ENCODE measurements around the gene NIF3L1. TPM values are rescaled to one million over a fixed set of nuclear protein-coding genes. Genes with fewer than 3 reads are reported as not detected.

The NIF3L1 gene
- total RNA-seq (2021) (27.3 and 45.6 TPM in 2 replicates), Bru-seq, nascent RNA (percentile 87 among the genes with signal in this experiment), BruChase-seq, experiment 1, labeled RNA remaining after a 2-hour chase (percentile 87 among the genes with signal in this experiment), BruChase-seq, experiment 2, labeled RNA remaining after a 6-hour chase (percentile 84 among the genes with signal in this experiment)
- long read RNA-seq, transcript NIF3L1-202 (7 exons, 1,680 nt), result major isoform, 8 of 46 reads
- long read RNA-seq, partial matches to known transcripts, result 10 of 46 reads
- long read RNA-seq, other reads (novel, unspliced or antisense), result 27 of 46 reads

- intact Hi-C loops (cut with micrococcal nuclease; ENCODE audit: unreplicated experiment), result loop anchor here (1.0 to 10.0 kb wide), 3 partner anchors 25 to 914 kb away; partner anchors contain the start of gene CLK1
Observed at GRCh38 chr2:200888704-200889625, at the start of gene NIF3L1, which contains the start of gene PPIL3. TSS of gene NIF3L1 (plus strand) at chr2:200889371. CDS start at chr2:200891944, 2,573 bp downstream. TSS of gene PPIL3 (minus strand) at chr2:200889077. CDS start at chr2:200887615, 1,462 bp downstream.

GRCh38 chr2:200839513-200839912 is 49.7 kb upstream of the NIF3L1 start:
- no peaks in the 10 kb centered on the region for H3K79me2 ChIP-seq (ENCODE audit: low read depth)
- BruUV-seq (replicated peaks), result no TSS peak
- peak overlapping the region; percentile 71 for H3K27ac ChIP-seq

More at GRCh38 chr2:200888704-200889625, at the start of gene NIF3L1, which contains the start of gene PPIL3:
- peak within 1 kb of the TSS; percentile 96 for H3K27ac ChIP-seq
- peaks cover 36% of the 10 kb centered on the region for H3F3A ChIP-seq (ENCODE audit: insufficient read depth, low read depth)
- no peaks in the 10 kb centered on the region for H3K9me3 ChIP-seq (ENCODE audit: insufficient read depth, low read depth)
- peak within 1 kb of the TSS; percentile 95 for H3K4me2 ChIP-seq
- no peaks in the 10 kb centered on the region for H3K9me2 ChIP-seq (ENCODE audit: insufficient read depth)
- DNase-seq, result peak; percentile 93 to 97
- no peaks in the 10 kb centered on the region for H3K27me3 ChIP-seq (ENCODE audit: insufficient read depth, low read depth)
- peak within 1 kb of the TSS; percentile 85 for H3K4me3 ChIP-seq
- ChIA-PET POLR2A (ENCODE audit: unreplicated experiment) (interaction anchor here (0.6 to 0.7 kb wide), 7 partner anchors 12 to 922 kb away, joined by 3 to 8 read pairs (median 3); partner anchors contain the start of gene NDUFB3), CTCF (interaction anchor here (0.9 kb wide), 1 partner anchor 344 kb away, joined by 3 read pairs; no protein-coding TSS in a partner anchor)
- BruUV-seq (replicated peaks), result TSS peak; percentile 41
- H4K20me1 ChIP-seq (ENCODE audit: insufficient read depth), result no peaks in the 10 kb centered on the region
- peaks cover 60% of the 10 kb centered on the region for H3K79me2 ChIP-seq (ENCODE audit: low read depth)
- peak within 1 kb of the TSS; percentile 98 for H2AFZ ChIP-seq
- peaks cover 10% of the 10 kb centered on the region for H3K36me3 ChIP-seq (ENCODE audit: low read depth)
- H3K4me1 ChIP-seq (replicated peaks; ENCODE audit: insufficient read depth), result peaks cover 14% of the 10 kb centered on the region
- no peak for TF ChIP-seq CTCF (conservative IDR thresholded peaks at IDR 0.05)
- TF ChIP-seq EZH2 (IDR thresholded peaks at IDR 0.05; ENCODE audit: low read depth), result no peak

More at GRCh38 chr2:200839513-200839912, 49.7 kb upstream of the NIF3L1 start:
- Histone ChIP-seq H3K9me3 (ENCODE audit: insufficient read depth, low read depth) (peaks cover 19% of the 10 kb centered on the region), H3F3A (ENCODE audit: insufficient read depth, low read depth) (peaks cover 12% of the 10 kb centered on the region), H3K4me1 (replicated peaks; ENCODE audit: insufficient read depth) (peaks cover 11% of the 10 kb centered on the region), H4K20me1 (ENCODE audit: insufficient read depth) (no peaks in the 10 kb centered on the region), H3K36me3 (ENCODE audit: low read depth) (no peaks in the 10 kb centered on the region), H2AFZ (no peak overlapping the region), H3K4me2 (peak overlapping the region; percentile 4; the same call in 1 of the 2 replicates), H3K27me3 (ENCODE audit: insufficient read depth, low read depth) (no peaks in the 10 kb centered on the region), H3K4me3 (no peak overlapping the region), H3K9me2 (ENCODE audit: insufficient read depth) (no peaks in the 10 kb centered on the region)
- CTCF ChIA-PET, result interaction anchor here (0.6 to 0.7 kb wide), 2 partner anchors 15 to 772 kb away, joined by 3 to 6 read pairs; no protein-coding TSS in a partner anchor
- TF ChIP-seq EZH2 (IDR thresholded peaks at IDR 0.05; ENCODE audit: low read depth) (no peak), CTCF (conservative IDR thresholded peaks at IDR 0.05) (no peak)
- POLR2A ChIA-PET (ENCODE audit: unreplicated experiment), result no interaction called here
- intact Hi-C loops (cut with micrococcal nuclease; ENCODE audit: unreplicated experiment), result no loop called here
- DNase-seq, result peak; percentile 17 to 82
